SK-N-SH (cell line): ENCODE results near the gene TYR. TPM values are rescaled to one million over a fixed set of nuclear protein-coding genes. Genes with fewer than 3 reads are reported as not detected.

Experiments used
- CTCF ChIA-PET: fragments of 300-600, 350-600 bp; formaldehyde crosslinking; extraction: SDS; loops from one replicate; lab custom pipeline; 2021; lab: Yijun Ruan, JAX
- POLR2A ChIA-PET: fragments of 350-600 bp; sonication (Branson Sonifier 250); formaldehyde crosslinking; extraction: SDS; loops from one replicate; lab custom pipeline; 2020; ENCODE audit warnings: antibody characterized with exemption, inconsistent platforms; lab: Yijun Ruan, JAX
- DNase-seq: peaks from one replicate; pipeline ENCODE4 v3.0.0; 2012
- H2AFZ ChIP-seq: fragments of 200-600 bp; sonication (generic); 2 replicates; pipeline ENCODE4 v1.8.1; 2016; ENCODE audit warnings: antibody characterized with exemption, mild to moderate bottlenecking, low read depth
- H3F3A ChIP-seq: fragments of 200-600 bp; sonication (generic); replicated peaks from 2 replicates; pipeline ENCODE3; 2016; ENCODE audit warnings: antibody characterized with exemption, mild to moderate bottlenecking; ENCODE audit not compliant: insufficient read depth
- H3K27ac ChIP-seq, 2 experiments: fragments of 200-500 bp in 1 of 2; fragments of 200-600 bp in 1 of 2; sonication (Bioruptor generic) in 1 of 2; sonication (generic), shearing (Covaris generic) in 1 of 2; 2 replicates each; pipeline versions ENCODE4 v1.5.1 to v1.6.1; 2014 to 2016; ENCODE audit warnings: low read depth in 2 of 2, inconsistent platforms in 1 of 2, low read length in 1 of 2, mild to moderate bottlenecking in 1 of 2, mixed read lengths in 1 of 2
- H3K27me3 ChIP-seq: fragments of 200-600 bp; sonication (generic), shearing (Covaris generic); 2 replicates; pipeline ENCODE4 v1.6.1; 2016; ENCODE audit warnings: mixed run types; ENCODE audit not compliant: insufficient read depth
- H3K36me3 ChIP-seq, 2 experiments: fragments of 200-500 bp in 1 of 2; fragments of 200-600 bp in 1 of 2; sonication (Bioruptor generic) in 1 of 2; sonication (generic) in 1 of 2; replicated peaks in 1 of 2; 2 replicates each; pipeline versions ENCODE3 to v1.5.1; 2014 to 2016; ENCODE audit warnings: low read length in 1 of 2, mild to moderate bottlenecking in 1 of 2; ENCODE audit not compliant: insufficient read depth in 2 of 2, control insufficient read depth in 1 of 2
- H3K4me1 ChIP-seq, 2 experiments: fragments of 200-500 bp in 1 of 2; fragments of 200-600 bp in 1 of 2; sonication (Bioruptor generic) in 1 of 2; sonication (generic), shearing (Covaris generic) in 1 of 2; 2 replicates each; pipeline versions ENCODE4 v1.5.1 to v1.6.1; 2014 to 2016; ENCODE audit warnings: low read depth in 1 of 2, low read length in 1 of 2, mixed run types in 1 of 2; ENCODE audit not compliant: insufficient read depth in 2 of 2, control insufficient read depth in 1 of 2
- H3K4me2 ChIP-seq: fragments of 200-600 bp; sonication (generic), shearing (Covaris generic); 2 replicates; pipeline ENCODE4 v1.6.1; 2017; ENCODE audit warnings: mixed run types
- H3K4me3 ChIP-seq, 2 experiments: fragments of 200-500 bp in 1 of 2; fragments of 200-600 bp in 1 of 2; sonication (Bioruptor generic) in 1 of 2; sonication (generic), shearing (Covaris generic) in 1 of 2; 2 replicates each; pipeline versions ENCODE4 v1.5.1 to v1.8.1; 2014 to 2016; ENCODE audit warnings: low read depth in 2 of 2, inconsistent platforms in 1 of 2, low read length in 1 of 2, mild to moderate bottlenecking in 1 of 2, mixed read lengths in 1 of 2, moderate library complexity in 1 of 2
- H3K79me2 ChIP-seq: fragments of 200-600 bp; sonication (generic); 2 replicates; pipeline ENCODE4 v1.8.1; 2017; ENCODE audit warnings: mild to moderate bottlenecking; ENCODE audit not compliant: insufficient read depth
- H3K9ac ChIP-seq: fragments of 200-600 bp; sonication (generic); 2 replicates; pipeline ENCODE4 v1.6.1; 2017; ENCODE audit warnings: mixed run types
- H3K9me2 ChIP-seq: fragments of 200-600 bp; sonication (generic); 2 replicates; pipeline ENCODE4 v1.6.1; 2017; ENCODE audit warnings: mixed run types
- H3K9me3 ChIP-seq: fragments of 200-600 bp; sonication (generic); 2 replicates; pipeline ENCODE4 v1.6.1; 2017; ENCODE audit warnings: mixed run types, mild to moderate bottlenecking, moderate library complexity
- H4K20me1 ChIP-seq: fragments of 200-600 bp; sonication (generic); 2 replicates; pipeline ENCODE4 v1.6.1; 2017; ENCODE audit warnings: mild to moderate bottlenecking, mixed run types; ENCODE audit not compliant: insufficient read depth
- EP300 ChIP-seq, 2 experiments: IDR thresholded peaks; 2 replicates each; pipeline versions ENCODE4 v1.4.0 to v1.6.1; 2012; ENCODE audit warnings: borderline replicate concordance in 1 of 2, low read depth in 1 of 2, low read length in 1 of 2
- EZH2phosphoT487 ChIP-seq: fragments of 200-600 bp; sonication (generic); IDR thresholded peaks from 2 replicates; pipeline ENCODE4 v1.6.1; 2017; ENCODE audit warnings: low read depth, mixed run types, mild to moderate bottlenecking, antibody characterized with exemption, moderate library complexity, borderline replicate concordance
- FOSL2 ChIP-seq: IDR thresholded peaks from 2 replicates; pipeline ENCODE4 v1.4.0; 2012; ENCODE audit warnings: low read depth, mild to moderate bottlenecking, moderate library complexity, borderline replicate concordance
- FOXJ3 ChIP-seq: sonication (generic); formaldehyde crosslinking; IDR thresholded peaks from 2 replicates; pipeline ENCODE4 v1.5.1; 2020; ENCODE audit warnings: mild to moderate bottlenecking, missing genetic modification reagents
- GABPA ChIP-seq: IDR thresholded peaks from 2 replicates; pipeline ENCODE4 v1.4.0; 2012; ENCODE audit warnings: low read depth, mild to moderate bottlenecking
- IRF3 ChIP-seq: fragments of 150-350 bp; IDR thresholded peaks from 2 replicates; pipeline ENCODE4 v1.6.1; 2016; ENCODE audit warnings: mild to moderate bottlenecking, low read depth, low read length
- MAX ChIP-seq: IDR thresholded peaks from 2 replicates; pipeline ENCODE4 v1.4.0; 2012; ENCODE audit warnings: low read depth
- NRF1 ChIP-seq: IDR thresholded peaks from 2 replicates; pipeline ENCODE4 v1.6.1; 2012; ENCODE audit warnings: low read depth, mild to moderate bottlenecking, low read length
- RAD21 ChIP-seq: IDR thresholded peaks from 2 replicates; pipeline ENCODE4 v1.6.1; 2012; ENCODE audit warnings: mild to moderate bottlenecking, low read length
- RXRA ChIP-seq: IDR thresholded peaks from 2 replicates; pipeline ENCODE4 v1.4.0; 2012; ENCODE audit warnings: low read depth, mild to moderate bottlenecking, borderline replicate concordance
- TAF1 ChIP-seq: IDR thresholded peaks from 2 replicates; pipeline ENCODE4 v1.6.1; 2012; ENCODE audit warnings: low read depth, mild to moderate bottlenecking, low read length, moderate library complexity, borderline replicate concordance
- TEAD4 ChIP-seq: IDR thresholded peaks from 2 replicates; pipeline ENCODE4 v1.4.0; 2012; ENCODE audit warnings: mild to moderate bottlenecking, borderline replicate concordance; ENCODE audit not compliant: insufficient read depth
- YY1 ChIP-seq: IDR thresholded peaks from 2 replicates; pipeline ENCODE4 v1.4.0; 2012; ENCODE audit warnings: low read depth, mild to moderate bottlenecking
- WGBS: methylation state at CpG from one replicate; pipeline ENCODE4 v1.1.6; 2017; ENCODE audit warnings: low lambda C conversion rate; 5-methylcytosine and 5-hydroxymethylcytosine counted together
- polyA plus RNA-seq, 3 experiments: library from polyadenylated mRNA; depleted of rRNA; stranded (reverse); fragments of >200 nt; gene quantifications; 2 replicates each; pipeline ENCODE4 v1.2.3, GENCODE V29; 2012

Gene TYR
- polyA plus RNA-seq (2012; rRNA removed) = not detected in 2 replicates
- not detected in 2 replicates for polyA plus RNA-seq (2012; cell fraction: cytosol; rRNA removed)
- polyA plus RNA-seq (2012; cell fraction: nucleus; rRNA removed) = not detected in 2 replicates

- Histone ChIP-seq H3K4me3 (no peak within 1 kb of the TSS), H3K9me2 (no peaks in the 10 kb centered on the region), H3K9ac (no peak within 1 kb of the TSS), H3F3A (no peaks in the 10 kb centered on the region), H4K20me1 (no peaks in the 10 kb centered on the region), H3K36me3 (no peaks in the 10 kb centered on the region), H3K9me3 (no peaks in the 10 kb centered on the region), H3K79me2 (no peaks in the 10 kb centered on the region), H3K27ac (no peak within 1 kb of the TSS), H3K4me2 (no peak within 1 kb of the TSS), H3K4me1 (no peaks in the 10 kb centered on the region), H3K27me3 (no peaks in the 10 kb centered on the region), H2AFZ (no peak within 1 kb of the TSS)
- POLR2A ChIA-PET = no interaction called here
- TF ChIP-seq IRF3 = no peak
- no peak for TF ChIP-seq FOSL2
- no peak for TF ChIP-seq RXRA
- TF ChIP-seq EZH2phosphoT487 = no peak
- TF ChIP-seq FOXJ3 (CRISPR knock-in tag) = no peak
- TF ChIP-seq RAD21 = no peak
- TF ChIP-seq GABPA = no peak
- TF ChIP-seq TAF1 = no peak
- no peak for TF ChIP-seq TEAD4
- WGBS = 45% methylated on average over 6 of the region's 8 CpGs
- CTCF ChIA-PET = no interaction called here
- DNase-seq = no peak
These were observed at the start of gene TYR for GRCh38 chr11:89177691-89178231. Gene TYR (plus strand): TSS chr11:89177875. CDS start chr11:89177954, 79 bp downstream.

- no peak overlapping the region for H3K4me2 ChIP-seq
- no peaks in the 10 kb centered on the region for H3K36me3 ChIP-seq
- POLR2A ChIA-PET = no interaction called here
- H3K27me3 ChIP-seq = no peaks in the 10 kb centered on the region
- H2AFZ ChIP-seq = no peak overlapping the region
- H3K9me3 ChIP-seq = no peaks in the 10 kb centered on the region
- no peaks in the 10 kb centered on the region for H3K9me2 ChIP-seq
- H3F3A ChIP-seq = no peaks in the 10 kb centered on the region
- H3K4me1 ChIP-seq = no peaks in the 10 kb centered on the region
- no peak overlapping the region for H3K9ac ChIP-seq
- H3K27ac ChIP-seq = no peak overlapping the region
- DNase-seq = no peak
- no peaks in the 10 kb centered on the region for H3K79me2 ChIP-seq
- no peak for TF ChIP-seq TEAD4
- TF ChIP-seq NRF1 = no peak
- no peak for TF ChIP-seq YY1
- TF ChIP-seq EP300 (IDR thresholded peaks at IDR 0.05; ENCODE audit: borderline replicate concordance in 1 of 2, low read depth in 1 of 2, low read length in 1 of 2) = no peak
- TF ChIP-seq MAX = no peak
- no peak overlapping the region for H3K4me3 ChIP-seq
- CTCF ChIA-PET = no interaction called here
- no peaks in the 10 kb centered on the region for H4K20me1 ChIP-seq
These were observed 41.1 kb upstream of the TYR start for GRCh38 chr11:89136606-89137005.
